ENCODE data around the gene PSME2. TPM values are rescaled to one million over a fixed set of nuclear protein-coding genes. Genes with fewer than 3 reads are reported as not detected.
A peak's percentile ranks its signal among the peaks of the same experiment; 100 is the strongest.

The PSME2 gene
- total and polyA plus RNA-seq, 12 donors: 107 to 752 (median 243) TPM

GRCh38 chr14:24159777-24160498, 13.5 kb upstream of the PSME2 start:
- Histone ChIP-seq H3K27me3 (no peaks in the 10 kb centered on the region), H3K27ac (peak overlapping the region in 2 of 5 donors; percentile 86 to 95), H3K36me3 (replicated peaks in 1 of 2) (peaks cover 0 to 73% of the 10 kb centered on the region in 2 donors), H3K4me3 (no peak overlapping the region), H3K4me1 (replicated peaks in 1 of 2) (peaks cover 9 to 36% of the 10 kb centered on the region in 2 donors), H3K9me3 (replicated peaks in 1 of 3) (no peaks in the 10 kb centered on the region)
- TF ChIP-seq POLR2A (IDR thresholded peaks at IDR 0.05): no peak
- TF ChIP-seq, protein P1, sequence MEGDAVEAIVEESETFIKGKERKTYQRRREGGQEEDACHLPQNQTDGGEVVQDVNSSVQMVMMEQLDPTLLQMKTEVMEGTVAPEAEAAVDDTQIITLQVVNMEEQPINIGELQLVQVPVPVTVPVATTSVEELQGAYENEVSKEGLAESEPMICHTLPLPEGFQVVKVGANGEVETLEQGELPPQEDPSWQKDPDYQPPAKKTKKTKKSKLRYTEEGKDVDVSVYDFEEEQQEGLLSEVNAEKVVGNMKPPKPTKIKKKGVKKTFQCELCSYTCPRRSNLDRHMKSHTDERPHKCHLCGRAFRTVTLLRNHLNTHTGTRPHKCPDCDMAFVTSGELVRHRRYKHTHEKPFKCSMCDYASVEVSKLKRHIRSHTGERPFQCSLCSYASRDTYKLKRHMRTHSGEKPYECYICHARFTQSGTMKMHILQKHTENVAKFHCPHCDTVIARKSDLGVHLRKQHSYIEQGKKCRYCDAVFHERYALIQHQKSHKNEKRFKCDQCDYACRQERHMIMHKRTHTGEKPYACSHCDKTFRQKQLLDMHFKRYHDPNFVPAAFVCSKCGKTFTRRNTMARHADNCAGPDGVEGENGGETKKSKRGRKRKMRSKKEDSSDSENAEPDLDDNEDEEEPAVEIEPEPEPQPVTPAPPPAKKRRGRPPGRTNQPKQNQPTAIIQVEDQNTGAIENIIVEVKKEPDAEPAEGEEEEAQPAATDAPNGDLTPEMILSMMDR (IDR thresholded peaks at IDR 0.05): no peak
- intact Hi-C loops (cut with DNase I): loop anchor here in 1 of 2 donors (10.0 kb wide), 1 partner anchor 95 kb away; no protein-coding TSS in a partner anchor
- WGBS, 4 donors: 86 to 94% (median 93%) methylated on average over 11 of the region's 11 CpGs
- DNase-seq: no peak

- Histone ChIP-seq H3K4me1 (replicated peaks in 1 of 2) (peaks cover 7 to 22% of the 10 kb centered on the region in 2 donors), H3K27ac (peak overlapping the region in 3 of 5 donors; percentile 26 to 70 (median 64)), H3K4me3 (no peak overlapping the region), H3K36me3 (replicated peaks in 1 of 2) (peaks cover 0 to 64% of the 10 kb centered on the region in 2 donors), H3K9me3 (replicated peaks in 1 of 3) (no peaks in the 10 kb centered on the region), H3K27me3 (no peaks in the 10 kb centered on the region)
- DNase-seq: peak in 3 of 7 donors; percentile 67 to 72 (median 71)
- intact Hi-C loops (cut with DNase I): loop anchor here in 1 of 2 donors (10.0 kb wide), 1 partner anchor 93 kb away; no protein-coding TSS in a partner anchor
- 50 to 71% (median 58%) methylated on average over 9 to 12 of the region's 12 CpGs for WGBS, 4 donors
- no peak for TF ChIP-seq POLR2A (IDR thresholded peaks at IDR 0.05)
- TF ChIP-seq, protein P1 (IDR thresholded peaks at IDR 0.05): no peak
Observed at GRCh38 chr14:24157331-24157730, 10.9 kb upstream of the PSME2 start.

DNA sequence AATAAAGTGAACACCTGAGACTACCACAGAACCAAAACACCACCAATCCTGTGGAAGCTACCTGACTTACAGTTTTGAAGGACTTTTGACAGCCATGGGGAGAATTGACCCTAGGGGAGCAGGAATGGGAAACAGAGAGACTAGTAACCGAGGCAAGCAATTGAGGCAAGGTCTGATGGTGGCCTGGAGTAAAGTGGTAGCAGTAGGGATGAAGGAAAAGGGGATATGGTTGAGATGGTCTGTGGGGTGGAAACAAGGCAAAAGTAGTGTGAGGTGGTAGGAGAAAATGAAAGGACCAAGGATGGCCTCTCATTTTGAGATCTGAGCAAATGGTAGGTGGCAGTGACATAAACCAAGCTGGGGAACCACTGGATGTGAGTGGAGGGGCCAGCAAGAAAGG, 10.4 kb upstream of the PSME2 start:
- peak overlapping the region in 4 of 5 donors; percentile 26 to 70 (median 52) for H3K27ac ChIP-seq
- H3K36me3 ChIP-seq (replicated peaks in 1 of 2): peaks cover 0 to 69% of the 10 kb centered on the region in 2 donors
- peaks cover 4 to 17% of the 10 kb centered on the region in 2 donors for H3K4me1 ChIP-seq (replicated peaks in 1 of 2)
- H3K4me3 ChIP-seq: no peak overlapping the region
- H3K27me3 ChIP-seq: no peaks in the 10 kb centered on the region
- WGBS, 4 donors: 87 to 94% (median 90%) methylated on average over 1 of the region's 1 CpG
- no peak for TF ChIP-seq POLR2A (IDR thresholded peaks at IDR 0.05)
- TF ChIP-seq, protein P1 (IDR thresholded peaks at IDR 0.05): no peak
- no peak for DNase-seq
- H3K9me3 ChIP-seq (replicated peaks in 1 of 3): no peaks in the 10 kb centered on the region
- intact Hi-C loops (cut with DNase I): loop anchor here in 1 of 2 donors (10.0 kb wide), 1 partner anchor 92 kb away; no protein-coding TSS in a partner anchor

DNA sequence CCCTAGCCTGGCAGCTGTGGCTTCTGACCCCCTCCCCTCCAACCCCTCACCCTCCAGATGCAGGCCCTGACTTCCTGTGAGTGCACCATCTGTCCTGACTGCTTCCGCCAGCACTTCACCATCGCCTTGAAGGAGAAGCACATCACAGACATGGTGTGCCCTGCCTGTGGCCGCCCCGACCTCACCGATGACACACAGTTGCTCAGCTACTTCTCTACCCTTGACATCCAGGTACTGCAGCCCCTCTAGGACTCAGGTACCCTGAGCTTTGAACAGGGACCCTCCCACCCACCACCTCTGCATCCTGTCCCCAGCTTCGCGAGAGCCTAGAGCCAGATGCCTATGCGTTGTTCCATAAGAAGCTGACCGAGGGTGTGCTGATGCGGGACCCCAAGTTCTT, 8.7 kb upstream of the PSME2 start:
- no peaks in the 10 kb centered on the region for H3K27me3 ChIP-seq
- H3K36me3 ChIP-seq (replicated peaks in 1 of 2): peaks cover 0 to 78% of the 10 kb centered on the region in 2 donors
- no peak overlapping the region for H3K27ac ChIP-seq
- DNase-seq: no peak
- H3K9me3 ChIP-seq (replicated peaks in 1 of 3): no peaks in the 10 kb centered on the region
- TF ChIP-seq POLR2A (IDR thresholded peaks at IDR 0.05): no peak
- TF ChIP-seq, protein P1 (IDR thresholded peaks at IDR 0.05): no peak
- WGBS, 4 donors: 90 to 97% (median 94%) methylated on average over 8 to 10 of the region's 10 CpGs
- intact Hi-C loops (cut with DNase I): loop anchor here in 1 of 2 donors (10.0 kb wide), 1 partner anchor 90 kb away; no protein-coding TSS in a partner anchor
- H3K4me1 ChIP-seq (replicated peaks in 1 of 2): peaks cover 0 to 10% of the 10 kb centered on the region in 2 donors
- no peak overlapping the region for H3K4me3 ChIP-seq
